ENCODE data around the gene FAM180B. TPM values are rescaled to one million over a fixed set of nuclear protein-coding genes. Genes with fewer than 3 reads are reported as not detected.
"Not testable (repeated sequence)": the region's sequence is repeated elsewhere in the genome, so short reads cannot be mapped to it uniquely, and the experiment has no call there.

FAM180B gene, protein sequence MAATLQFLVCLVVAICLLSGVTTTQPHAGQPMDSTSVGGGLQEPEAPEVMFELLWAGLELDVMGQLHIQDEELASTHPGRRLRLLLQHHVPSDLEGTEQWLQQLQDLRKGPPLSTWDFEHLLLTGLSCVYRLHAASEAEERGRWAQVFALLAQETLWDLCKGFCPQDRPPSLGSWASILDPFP
- total RNA-seq = under 1 TPM in 1 of 2 experiments, not detected in 1; 0.15 TPM

DNA sequence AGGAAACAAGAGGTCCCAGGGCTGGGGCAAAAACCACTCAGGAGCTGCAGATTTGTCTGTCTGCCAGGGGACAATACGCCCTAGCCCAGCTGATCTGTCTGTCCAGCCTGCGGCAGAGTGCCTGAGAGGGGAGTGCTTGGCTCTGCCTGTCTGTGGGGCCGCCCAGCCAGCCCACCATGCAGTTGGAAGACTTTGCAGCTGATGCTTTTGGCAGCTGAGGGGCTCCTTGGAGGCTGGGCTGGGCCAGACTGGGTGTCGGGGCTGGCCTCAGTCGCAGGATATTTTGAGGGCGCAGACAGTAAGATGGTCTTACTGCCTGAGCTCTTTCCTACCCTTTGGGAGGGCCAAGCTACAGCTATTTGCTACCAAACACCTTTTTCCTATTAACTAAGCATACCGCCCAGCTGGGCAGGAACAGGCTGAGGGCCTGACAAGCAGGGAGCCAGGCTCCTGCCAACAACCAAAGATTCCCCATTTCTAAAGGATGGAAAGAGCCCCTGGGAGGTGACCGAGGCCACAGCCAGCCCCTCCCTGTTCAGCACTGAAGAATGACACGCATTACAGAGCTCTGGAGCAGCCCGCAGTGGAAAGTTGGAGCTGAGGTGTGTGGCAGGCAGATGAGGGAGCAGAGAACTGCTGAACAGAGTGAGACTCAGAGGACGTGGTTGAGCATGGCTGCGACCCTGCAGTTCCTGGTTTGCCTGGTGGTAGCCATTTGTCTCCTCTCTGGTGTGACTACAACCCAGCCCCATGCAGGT is at the start of gene FAM180B:
Gene FAM180B (plus strand): TSS at position 581 of the 758 bp plus-strand sequence. CDS start 91 bp downstream, at position 672.
- POLR2A ChIA-PET = interaction anchor here (0.9 to 1.3 kb wide), 3 partner anchors 8 to 13 kb away, joined by 3 to 5 read pairs (median 3); partner anchors contain the start of genes KBTBD4 and NDUFS3
- peaks cover 28% of the 10 kb centered on the region for H3K36me3 Mint-ChIP-seq (ENCODE audit: low read depth)
- no peaks in the 10 kb centered on the region for H3K9me3 Mint-ChIP-seq
- no peak for DNase-seq
- H3K4me1 Mint-ChIP-seq = peaks cover 4% of the 10 kb centered on the region
- no peak within 1 kb of the TSS for H3K4me3 Mint-ChIP-seq
- H3K27ac Mint-ChIP-seq = no peak within 1 kb of the TSS
- CTCF ChIA-PET = no interaction called here
- no peaks in the 10 kb centered on the region for H3K27me3 Mint-ChIP-seq

DNA sequence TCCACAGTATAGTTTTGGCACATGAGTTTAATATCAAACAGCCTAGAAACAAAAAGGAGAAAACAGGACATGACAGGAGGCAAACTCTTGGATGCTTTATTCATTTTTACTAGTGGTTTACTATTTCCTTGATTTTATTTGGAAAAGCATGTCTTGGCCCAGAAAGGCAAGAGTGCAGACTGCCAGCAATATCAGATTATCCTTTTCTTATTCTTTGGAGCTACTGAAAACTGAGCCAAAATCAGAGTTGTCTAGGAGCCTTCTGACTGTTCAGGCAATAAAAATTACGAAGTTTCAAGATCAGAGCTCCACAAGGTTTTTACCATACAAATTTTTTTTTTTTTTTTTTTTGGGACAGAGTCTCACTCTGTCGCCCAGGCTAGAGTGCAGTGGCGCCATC is 49.6 kb upstream of the FAM180B start:
- H3K9me3 Mint-ChIP-seq = no peaks in the 10 kb centered on the region
- no peak overlapping the region for H3K4me3 Mint-ChIP-seq
- H3K4me1 Mint-ChIP-seq = peaks cover 35% of the 10 kb centered on the region
- DNase-seq = no peak
- no peaks in the 10 kb centered on the region for H3K27me3 Mint-ChIP-seq
- peaks cover 25% of the 10 kb centered on the region for H3K36me3 Mint-ChIP-seq (ENCODE audit: low read depth)
- CTCF ChIA-PET = interaction anchor here (0.9 to 1.5 kb wide), 2 partner anchors 15 to 25 kb away, joined by 3 read pairs; no protein-coding TSS in a partner anchor
- POLR2A ChIA-PET = no interaction called here
- H3K27ac Mint-ChIP-seq = no peak overlapping the region

DNA sequence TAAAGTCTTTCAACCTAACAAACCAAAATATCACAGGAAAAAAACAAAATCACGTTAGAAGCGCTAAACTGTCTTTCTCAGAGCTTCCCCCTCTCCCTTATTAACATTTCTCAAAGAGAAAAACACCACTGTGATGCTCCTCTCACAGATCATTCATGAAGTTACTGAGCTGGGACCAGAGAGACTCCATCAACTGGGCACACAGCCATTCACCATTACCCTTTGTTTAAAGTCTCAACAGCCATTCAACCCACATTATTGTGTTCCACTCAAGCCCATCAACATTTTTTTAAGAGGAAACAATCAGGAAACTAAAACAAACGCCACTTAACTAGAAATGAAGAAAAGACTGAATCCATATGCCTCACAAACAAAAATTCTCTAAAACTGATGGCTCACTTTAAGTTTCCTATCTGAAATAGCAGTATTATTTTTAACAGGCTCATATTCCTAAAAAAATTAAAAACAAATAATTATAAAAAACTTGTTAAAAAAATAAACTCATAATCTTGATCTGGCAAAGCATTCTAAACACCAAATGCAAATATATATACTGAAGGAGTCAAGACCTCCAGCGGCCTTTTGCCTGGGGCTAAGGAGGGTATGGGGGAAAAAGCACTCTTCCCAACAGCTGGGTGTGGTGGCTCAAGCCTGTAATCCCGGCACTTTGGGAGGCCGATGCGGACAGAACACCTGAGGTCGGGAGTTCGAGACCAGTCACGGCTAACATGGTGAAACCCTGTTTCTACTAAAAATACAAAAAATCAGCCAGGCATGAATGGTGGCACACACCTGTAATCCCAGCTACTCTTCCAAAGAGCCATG is 47.5 kb upstream of the FAM180B start:
- CTCF ChIA-PET = interaction anchor here (0.6 to 1.7 kb wide), 3 partner anchors 8 to 14 kb away, joined by 3 to 6 read pairs (median 3); partner anchors contain the start of gene CELF1
- H3K4me3 Mint-ChIP-seq = no peak overlapping the region
- H3K27ac Mint-ChIP-seq = peak overlapping the region; percentile 16

DNA sequence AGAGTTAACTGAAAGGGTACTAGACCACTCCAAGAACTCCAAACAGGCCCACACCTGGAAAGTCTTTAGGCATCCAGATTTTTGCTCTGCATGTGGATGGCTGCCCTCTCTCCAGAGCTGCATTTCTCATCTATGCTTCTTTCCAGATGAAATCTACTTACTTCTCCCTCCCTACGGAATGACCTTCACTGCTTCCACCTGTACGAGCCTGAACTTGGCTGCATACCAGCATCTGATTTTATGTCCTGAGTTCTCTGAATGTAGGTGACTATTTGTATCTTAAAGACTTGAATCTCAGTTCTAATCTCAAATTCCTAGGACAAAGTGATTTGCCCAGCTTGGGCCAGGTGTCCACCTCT is 46.8 kb upstream of the FAM180B start:
- Mint-ChIP-seq H3K4me3 (no peak overlapping the region), H3K36me3 (ENCODE audit: low read depth) (peaks cover 30% of the 10 kb centered on the region), H3K9me3 (no peaks in the 10 kb centered on the region), H3K27ac (peak overlapping the region; percentile 76), H3K27me3 (no peaks in the 10 kb centered on the region), H3K4me1 (peaks cover 54% of the 10 kb centered on the region)
- POLR2A ChIA-PET = interaction anchor here (1.2 to 4.1 kb wide), 6 partner anchors 12 to 325 kb away, joined by 3 to 33 read pairs (median 4); partner anchors contain the start of genes CELF1, DDB2 and PTPMT1
- CTCF ChIA-PET = interaction anchor here (0.9 to 3.0 kb wide), 6 partner anchors 9 to 416 kb away, joined by 3 to 17 read pairs (median 4); partner anchors contain the start of gene CELF1
- no peak for DNase-seq

More for the DNA sequence above, 47.5 kb upstream of the FAM180B start:
- Mint-ChIP-seq H3K27me3 (no peaks in the 10 kb centered on the region), H3K9me3 (no peaks in the 10 kb centered on the region), H3K4me1 (peaks cover 47% of the 10 kb centered on the region), H3K36me3 (ENCODE audit: low read depth) (peaks cover 26% of the 10 kb centered on the region)
- POLR2A ChIA-PET = interaction anchor here (1.2 to 4.1 kb wide), 4 partner anchors 13 to 227 kb away, joined by 3 to 33 read pairs (median 4); partner anchors contain the start of gene CELF1
- DNase-seq = no peak

DNA sequence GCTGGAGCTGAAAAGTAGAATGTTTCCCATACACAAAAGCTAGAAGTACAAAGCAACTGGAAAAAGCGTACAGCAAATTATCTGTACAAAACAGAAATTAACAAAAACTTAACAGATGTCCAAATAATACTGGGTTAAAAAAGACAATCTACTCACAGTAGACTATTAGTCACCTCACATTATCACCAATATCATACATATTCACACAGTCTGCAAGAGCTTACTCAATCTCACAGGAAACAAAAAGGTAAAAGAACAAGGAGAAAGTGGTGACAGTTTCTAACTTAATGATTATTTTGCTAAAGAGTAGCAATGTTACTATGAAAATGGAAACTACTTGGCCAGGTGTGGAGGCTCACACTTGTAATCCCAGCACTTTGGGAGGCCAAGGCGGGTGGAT is 45.4 kb upstream of the FAM180B start:
- ChIA-PET CTCF (interaction anchor here (0.6 to 3.0 kb wide), 5 partner anchors 10 to 169 kb away, joined by 3 to 17 read pairs (median 3); no protein-coding TSS in a partner anchor), POLR2A (interaction anchor here (1.4 to 4.1 kb wide), 4 partner anchors 10 to 326 kb away, joined by 3 to 33 read pairs (median 4); partner anchors contain the start of genes CELF1, DDB2 and PTPMT1)
- peaks cover 24% of the 10 kb centered on the region for H3K36me3 Mint-ChIP-seq (ENCODE audit: low read depth)
- H3K27me3 Mint-ChIP-seq = no peaks in the 10 kb centered on the region
- DNase-seq = no peak
- peak overlapping the region; percentile 76 for H3K27ac Mint-ChIP-seq
- H3K4me1 Mint-ChIP-seq = peaks cover 52% of the 10 kb centered on the region
- H3K9me3 Mint-ChIP-seq = no peaks in the 10 kb centered on the region
- H3K4me3 Mint-ChIP-seq = no peak overlapping the region

DNA sequence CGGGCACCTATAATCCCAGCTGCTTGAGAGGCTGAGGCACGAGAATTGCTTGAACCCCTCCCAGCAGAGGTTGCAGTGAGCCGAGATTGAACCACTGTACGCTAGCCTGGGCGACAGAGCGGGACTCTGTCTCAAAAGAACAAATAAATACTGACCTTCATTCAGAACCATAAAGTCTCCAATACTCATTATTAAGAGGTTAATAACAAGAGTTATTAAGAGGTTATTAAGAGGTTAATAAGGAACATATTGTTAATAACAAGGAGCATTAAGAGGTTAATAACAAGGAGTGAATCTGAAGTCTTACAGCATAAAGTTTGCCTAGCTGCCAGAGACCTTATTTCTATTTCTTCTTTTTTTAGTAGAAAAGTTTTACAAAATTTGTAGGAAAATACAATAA is 41.2 kb upstream of the FAM180B start:
- H3K9me3 Mint-ChIP-seq = no peaks in the 10 kb centered on the region
- ChIA-PET POLR2A (interaction anchor here (1.8 kb wide), 1 partner anchor 10 kb away, joined by 5 read pairs; no protein-coding TSS in a partner anchor), CTCF (no interaction called here)
- H3K27ac Mint-ChIP-seq = no peak overlapping the region
- no peak for DNase-seq
- peaks cover 58% of the 10 kb centered on the region for H3K4me1 Mint-ChIP-seq
- no peaks in the 10 kb centered on the region for H3K27me3 Mint-ChIP-seq
- H3K36me3 Mint-ChIP-seq (ENCODE audit: low read depth) = peaks cover 29% of the 10 kb centered on the region
- no peak overlapping the region for H3K4me3 Mint-ChIP-seq

DNA sequence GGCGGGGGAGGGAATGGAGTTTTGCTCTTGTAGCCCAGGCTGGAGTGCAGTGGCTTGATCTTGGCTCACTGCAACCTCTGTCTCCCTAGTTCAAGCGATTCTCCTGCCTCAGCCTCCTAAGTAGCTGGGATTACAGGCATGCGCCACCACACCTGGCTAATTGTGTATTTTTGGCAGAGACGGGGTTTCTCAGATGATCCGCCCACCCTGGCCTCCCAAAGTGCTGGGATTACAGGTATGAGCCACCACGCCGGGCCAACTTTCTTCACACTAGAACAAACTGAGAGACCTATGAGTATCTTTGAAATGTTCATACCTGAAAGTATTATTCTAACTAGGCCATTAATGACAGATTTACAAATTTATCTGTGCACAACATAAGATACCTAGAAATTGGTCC is 40.2 kb upstream of the FAM180B start:
- peaks cover 26% of the 10 kb centered on the region for H3K36me3 Mint-ChIP-seq (ENCODE audit: low read depth)
- DNase-seq, H3K9me3 Mint-ChIP-seq, H3K27me3 Mint-ChIP-seq, H3K4me3 Mint-ChIP-seq, POLR2A ChIA-PET: not testable (repeated sequence)
- H3K4me1 Mint-ChIP-seq = peaks cover 58% of the 10 kb centered on the region
- CTCF ChIA-PET = interaction anchor here (0.6 kb wide), 1 partner anchor 13 kb away, joined by 4 read pairs; no protein-coding TSS in a partner anchor
- H3K27ac Mint-ChIP-seq = peak overlapping the region; percentile 31

DNA sequence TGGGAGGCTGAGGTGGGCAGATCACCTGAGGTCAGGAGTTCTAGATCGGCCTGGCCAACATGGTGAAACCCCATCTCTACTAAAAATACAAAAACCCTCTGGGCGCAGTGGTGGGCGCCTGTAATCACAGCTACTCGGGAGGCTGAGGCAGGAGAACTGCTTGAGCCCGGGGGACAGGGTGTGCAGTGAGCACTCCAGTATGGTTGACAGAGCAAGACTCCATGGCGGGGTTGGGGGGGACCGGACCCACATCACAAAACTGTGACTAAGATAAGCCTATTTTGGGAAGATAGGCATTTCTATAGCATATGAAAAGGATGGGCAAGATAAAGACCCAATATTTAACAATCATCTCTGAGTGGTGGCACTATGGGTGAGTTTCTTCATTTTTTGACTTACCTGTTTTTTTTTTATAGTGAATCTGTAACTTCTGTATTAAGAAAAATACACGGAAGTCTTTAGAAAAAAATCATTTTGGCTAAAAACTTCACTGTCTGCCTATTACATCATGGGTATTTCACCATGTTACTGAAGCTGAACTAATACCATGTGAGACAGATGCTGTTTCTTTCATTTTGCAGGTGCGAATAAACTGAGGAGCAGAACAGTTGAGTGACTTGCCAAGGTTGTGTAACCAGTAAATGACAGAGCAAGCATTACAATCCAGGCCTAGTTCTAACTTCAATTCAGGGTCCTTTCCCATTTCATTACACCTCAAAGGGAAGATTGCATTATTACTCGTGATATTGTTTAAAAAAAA is 36.0 kb upstream of the FAM180B start:
- Mint-ChIP-seq H3K36me3 (ENCODE audit: low read depth) (peaks cover 27% of the 10 kb centered on the region), H3K27ac (peak overlapping the region; percentile 52), H3K4me1 (peaks cover 46% of the 10 kb centered on the region), H3K4me3 (peak overlapping the region; percentile 96), H3K27me3 (no peaks in the 10 kb centered on the region), H3K9me3 (no peaks in the 10 kb centered on the region)
- no peak for DNase-seq
- ChIA-PET CTCF (interaction anchor here (0.7 to 3.1 kb wide), 7 partner anchors 9 to 60 kb away, joined by 3 to 17 read pairs (median 3); partner anchors contain the start of gene NDUFS3), POLR2A (interaction anchor here (1.3 to 5.0 kb wide), 7 partner anchors 9 to 335 kb away, joined by 5 to 55 read pairs (median 7); partner anchors contain the start of genes ACP2, DDB2, KBTBD4 and NDUFS3)

DNA sequence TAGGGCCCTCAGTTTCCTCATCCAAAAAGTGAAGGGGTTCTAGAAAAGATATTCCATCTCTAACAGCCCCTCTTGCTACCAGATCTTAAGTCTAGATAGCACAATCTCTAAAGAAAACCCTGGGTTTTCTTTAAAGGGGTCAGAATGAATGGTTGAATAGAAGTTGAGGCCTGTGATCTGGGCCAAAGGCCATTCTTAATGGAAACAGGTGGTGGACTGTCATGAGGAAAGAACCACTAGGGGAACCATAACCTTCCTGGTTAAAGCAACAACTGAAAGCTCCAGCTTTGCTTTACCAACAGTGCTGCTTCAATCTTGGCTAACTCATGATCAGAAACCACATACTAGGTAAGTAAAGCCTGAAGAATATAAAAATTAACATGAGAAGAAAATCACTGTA is 35.4 kb upstream of the FAM180B start:
- Mint-ChIP-seq H3K27ac (peak overlapping the region; percentile 89), H3K9me3 (no peaks in the 10 kb centered on the region), H3K4me1 (peaks cover 46% of the 10 kb centered on the region), H3K27me3 (no peaks in the 10 kb centered on the region), H3K36me3 (ENCODE audit: low read depth) (peaks cover 27% of the 10 kb centered on the region), H3K4me3 (peak overlapping the region; percentile 96)
- DNase-seq = no peak
- ChIA-PET CTCF (interaction anchor here (0.8 to 3.1 kb wide), 11 partner anchors 10 to 288 kb away, joined by 3 to 17 read pairs (median 3); partner anchors contain the start of genes KBTBD4 and NDUFS3), POLR2A (interaction anchor here (0.7 to 5.0 kb wide), 10 partner anchors 10 to 336 kb away, joined by 3 to 55 read pairs (median 6); partner anchors contain the start of genes ACP2, DDB2, KBTBD4 and NDUFS3)

DNA sequence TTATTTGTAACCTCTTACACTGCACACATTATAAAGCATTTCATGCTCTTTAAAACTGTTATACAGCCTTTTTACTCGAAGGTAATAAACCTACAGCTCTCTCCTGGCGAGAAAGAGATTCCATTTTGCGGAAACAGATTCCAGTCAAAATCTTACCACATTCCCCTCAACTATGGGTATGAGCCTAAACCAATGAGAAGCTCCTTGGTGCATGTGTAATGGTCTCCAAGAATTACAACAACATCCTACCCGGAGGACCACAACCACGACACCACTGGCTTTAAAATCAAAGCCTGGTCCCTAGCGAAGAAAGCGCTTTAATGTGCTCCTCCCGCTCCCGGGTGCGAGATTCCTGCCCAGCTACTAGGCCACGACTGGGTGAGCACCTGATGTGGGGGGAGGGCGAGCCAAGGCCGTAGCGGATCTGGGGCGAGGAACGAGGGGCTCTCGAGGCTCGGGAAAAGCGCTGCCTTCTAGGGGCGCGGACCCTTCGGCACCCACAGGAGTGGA is 34.4 kb upstream of the FAM180B start:
- Mint-ChIP-seq H3K27me3 (no peaks in the 10 kb centered on the region), H3K4me3 (peak overlapping the region; percentile 96), H3K9me3 (no peaks in the 10 kb centered on the region), H3K27ac (peak overlapping the region; percentile 89), H3K4me1 (peaks cover 44% of the 10 kb centered on the region), H3K36me3 (ENCODE audit: low read depth) (peaks cover 22% of the 10 kb centered on the region)
- POLR2A ChIA-PET = interaction anchor here (0.7 to 5.0 kb wide), 14 partner anchors 11 to 337 kb away, joined by 3 to 55 read pairs (median 4); partner anchors contain the start of genes ACP2, DDB2, KBTBD4 and NDUFS3
- CTCF ChIA-PET = interaction anchor here (0.7 to 3.1 kb wide), 13 partner anchors 11 to 372 kb away, joined by 3 to 17 read pairs (median 4); partner anchors contain the start of genes AGBL2, KBTBD4 and NDUFS3
- DNase-seq = peak; percentile 40
